WERI-Rb-1 (cell line): ENCODE data around the gene FUT6.
"Not testable (repeated sequence)": the region's sequence is repeated elsewhere in the genome, so short reads cannot be mapped to it uniquely, and the experiment has no call there.

Experiments
- DNase-seq: peaks from one replicate; pipeline ENCODE4 v3.0.0-alpha.2; 2020
- H3K27ac ChIP-seq: fragments of 250-450 bp; sonication (Bioruptor Pico); 2 replicates; pipeline ENCODE4 v1.5.1; 2020; ENCODE audit warnings: mild to moderate bottlenecking, moderate library complexity
- H3K27me3 ChIP-seq: fragments of 250-450 bp; sonication (Bioruptor Pico); 2 replicates; pipeline ENCODE4 v1.5.1; 2021; ENCODE audit warnings: mild to moderate bottlenecking, low read depth, moderate library complexity; ENCODE audit not compliant: insufficient read depth, severe bottlenecking
- H3K36me3 ChIP-seq: fragments of 250-450 bp; sonication (Bioruptor Pico); 2 replicates; pipeline ENCODE4 v1.5.1; 2020; ENCODE audit warnings: mild to moderate bottlenecking, moderate library complexity
- H3K4me3 ChIP-seq: 2 replicates; pipeline ENCODE4 v1.5.1; 2011; ENCODE audit warnings: low read depth, mild to moderate bottlenecking, control low read depth, low read length
- H3K9me3 ChIP-seq: fragments of 250-450 bp; sonication (Bioruptor Pico); 2 replicates; pipeline ENCODE4 v1.5.1; 2021; ENCODE audit warnings: mild to moderate bottlenecking, moderate library complexity; ENCODE audit not compliant: severe bottlenecking
- CTCF ChIP-seq: IDR thresholded peaks from 2 replicates; pipeline ENCODE4 v1.5.1; 2011; ENCODE audit warnings: low read depth, mild to moderate bottlenecking, control low read depth, inconsistent platforms, low read length

Gene FUT6

GRCh38 chr19:5844456-5845433, 5.2 kb upstream of the FUT6 start:
- no peak for DNase-seq
- Histone ChIP-seq H3K36me3 (peaks cover 3% of the 10 kb centered on the region; the same call in 1 of the 2 replicates), H3K9me3 (peaks cover 2% of the 10 kb centered on the region), H3K27me3 (no peaks in the 10 kb centered on the region), H3K4me3 (no peak overlapping the region), H3K27ac (no peak overlapping the region)
- no peak for TF ChIP-seq CTCF

GRCh38 chr19:5843295-5843927, 3.9 kb upstream of the FUT6 start:
- no peak for DNase-seq
- TF ChIP-seq CTCF, result no peak
- no peak overlapping the region for H3K4me3 ChIP-seq
- H3K36me3 ChIP-seq, result peaks cover 3% of the 10 kb centered on the region; the same call in 1 of the 2 replicates
- peaks cover 2% of the 10 kb centered on the region for H3K9me3 ChIP-seq
- H3K27me3 ChIP-seq, result no peaks in the 10 kb centered on the region
- H3K27ac ChIP-seq, result no peak overlapping the region

- peak; percentile 24 for DNase-seq
- H3K27ac ChIP-seq, result peak overlapping the region; percentile 48
- H3K4me3 ChIP-seq, H3K27me3 ChIP-seq, H3K36me3 ChIP-seq, H3K9me3 ChIP-seq: not testable (repeated sequence)
These were observed 2.2 kb upstream of the FUT6 start for GRCh38 chr19:5841735-5842111.

GRCh38 chr19:5838353-5839064, 993 bp downstream of the FUT6 start:
- H3K4me3 ChIP-seq, result no peak overlapping the region

GRCh38 chr19:5837761-5838352, 1.6 kb downstream of the FUT6 start:
- Histone ChIP-seq H3K36me3 (no peaks in the 10 kb centered on the region; the same call in 1 of the 2 replicates), H3K4me3 (no peak overlapping the region), H3K27me3 (no peaks in the 10 kb centered on the region), H3K27ac (no peak overlapping the region), H3K9me3 (no peaks in the 10 kb centered on the region)
- no peak for DNase-seq
- TF ChIP-seq CTCF, result no peak

More at GRCh38 chr19:5838353-5839064, 993 bp downstream of the FUT6 start:
- H3K36me3 ChIP-seq, result peaks cover 3% of the 10 kb centered on the region; the same call in 1 of the 2 replicates
- no peaks in the 10 kb centered on the region for H3K9me3 ChIP-seq
- H3K27me3 ChIP-seq, result no peaks in the 10 kb centered on the region
- H3K27ac ChIP-seq, result no peak overlapping the region
- DNase-seq, result no peak
- no peak for TF ChIP-seq CTCF
